ENCODE measurements around the gene SLC7A10. TPM values are rescaled to one million over a fixed set of nuclear protein-coding genes. Genes with fewer than 3 reads are reported as not detected.
A peak's percentile ranks its signal among the peaks of the same experiment; 100 is the strongest.
"Not testable (repeated sequence)": the region's sequence is repeated elsewhere in the genome, so short reads cannot be mapped to it uniquely, and the experiment has no call there.

The SLC7A10 gene
- total RNA-seq, 2 experiments from 2014 or later: not detected

DNA sequence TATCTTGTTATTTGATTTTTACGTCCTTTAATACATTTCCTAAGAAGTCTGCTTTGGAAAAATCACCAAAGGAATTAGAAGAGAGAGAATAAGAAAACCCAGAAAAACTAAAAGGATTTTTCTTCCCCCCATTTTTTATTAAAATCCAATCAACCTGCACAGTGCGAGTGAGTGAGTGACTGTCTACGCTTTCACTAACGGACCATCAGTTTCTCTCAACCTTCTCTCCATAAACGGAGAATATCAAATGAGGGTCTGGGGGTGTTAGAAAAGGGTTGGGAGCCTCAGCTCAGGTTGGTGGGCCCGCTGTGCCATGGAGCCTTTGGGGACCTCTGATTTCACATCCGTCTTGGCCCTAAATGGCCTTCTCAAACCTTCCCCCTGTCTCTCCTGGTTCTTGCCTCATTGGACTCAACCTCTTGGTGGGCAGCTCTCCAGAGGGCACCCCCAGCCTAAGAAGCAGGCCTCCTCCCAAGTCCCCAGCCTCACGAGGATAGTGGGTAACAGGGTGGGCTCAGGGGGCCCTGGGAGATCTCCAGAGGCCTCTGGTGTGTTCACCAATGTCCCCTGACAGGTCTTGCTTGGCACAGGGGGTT lies 32.3 kb downstream of the SLC7A10 start:
- TF ChIP-seq CTCF (IDR thresholded peaks at IDR 0.05): no peak
- DNase-seq (no peak), ATAC-seq (no peak)
- intact Hi-C loops (cut with micrococcal nuclease): no loop called here
- Mint-ChIP-seq H3K4me1 (ENCODE audit: low read depth) (peaks cover 2% of the 10 kb centered on the region), H3K27me3 (peaks cover 24% of the 10 kb centered on the region), H3K4me3 (peak overlapping the region; percentile 42), H3K36me3 (ENCODE audit: low read depth) (no peaks in the 10 kb centered on the region), H3K27ac (no peak overlapping the region), H3K9me3 (no peaks in the 10 kb centered on the region)
- POLR2A ChIA-PET: no interaction called here
- CTCF ChIA-PET: no interaction called here

DNA sequence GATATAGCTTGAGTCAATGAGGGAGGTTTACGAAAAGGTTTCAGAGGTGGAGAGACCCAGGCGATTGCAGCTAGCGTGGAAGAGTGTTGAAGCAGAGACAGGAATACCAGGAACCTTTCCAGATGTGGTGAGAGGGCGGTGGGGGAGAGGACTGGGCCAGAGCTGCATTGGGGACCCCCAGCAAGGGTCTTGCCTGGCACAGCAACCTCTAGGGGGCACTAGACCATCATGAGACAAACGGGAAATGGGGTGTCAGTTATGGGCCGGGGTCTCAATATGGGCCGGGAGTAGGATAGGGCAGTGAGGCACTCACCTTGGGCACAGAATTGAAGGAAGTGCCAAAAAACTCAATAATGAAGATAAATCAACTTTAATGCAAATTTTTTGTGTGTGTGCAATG lies 33.6 kb downstream of the SLC7A10 start:
- Mint-ChIP-seq H3K4me3 (no peak overlapping the region), H3K27ac (no peak overlapping the region), H3K36me3 (ENCODE audit: low read depth) (no peaks in the 10 kb centered on the region), H3K9me3 (no peaks in the 10 kb centered on the region), H3K27me3 (peaks cover 24% of the 10 kb centered on the region), H3K4me1 (ENCODE audit: low read depth) (peaks cover 6% of the 10 kb centered on the region)
- intact Hi-C loops (cut with micrococcal nuclease): no loop called here
- no peak for ATAC-seq
- peak; percentile 30 for TF ChIP-seq CTCF (IDR thresholded peaks at IDR 0.05)
- DNase-seq: peak; percentile 15
- ChIA-PET CTCF (interaction anchor here (1.4 to 1.6 kb wide), 2 partner anchors 8 to 67 kb away, joined by 4 to 8 read pairs; no protein-coding TSS in a partner anchor), POLR2A (no interaction called here)

GRCh38 chr19:33191501-33191900 lies 34.1 kb downstream of the SLC7A10 start:
- Mint-ChIP-seq H3K4me1 (ENCODE audit: low read depth) (peaks cover 10% of the 10 kb centered on the region), H3K36me3 (ENCODE audit: low read depth) (no peaks in the 10 kb centered on the region), H3K27me3 (peaks cover 22% of the 10 kb centered on the region), H3K4me3 (no peak overlapping the region), H3K9me3 (no peaks in the 10 kb centered on the region), H3K27ac (no peak overlapping the region)
- intact Hi-C loops (cut with micrococcal nuclease): no loop called here
- POLR2A ChIA-PET: no interaction called here
- ATAC-seq: no peak
- no peak for DNase-seq
- CTCF ChIA-PET: interaction anchor here (1.4 to 1.6 kb wide), 2 partner anchors 8 to 66 kb away, joined by 4 to 8 read pairs; no protein-coding TSS in a partner anchor
- TF ChIP-seq CTCF (IDR thresholded peaks at IDR 0.05): no peak

- H3K36me3 Mint-ChIP-seq (ENCODE audit: low read depth); DNase-seq; H3K9me3 Mint-ChIP-seq; H3K4me3 Mint-ChIP-seq; POLR2A ChIA-PET; H3K27ac Mint-ChIP-seq; ATAC-seq; intact Hi-C loops (cut with micrococcal nuclease): not testable (repeated sequence)
- CTCF ChIA-PET: interaction anchor here (1.2 to 1.6 kb wide), 2 partner anchors 7 to 47 kb away, joined by 4 to 8 read pairs; no protein-coding TSS in a partner anchor
- Mint-ChIP-seq H3K4me1 (ENCODE audit: low read depth) (peaks cover 13% of the 10 kb centered on the region), H3K27me3 (peaks cover 22% of the 10 kb centered on the region)
Observed at GRCh38 chr19:33191092-33191491, 34.6 kb downstream of the SLC7A10 start.

DNA sequence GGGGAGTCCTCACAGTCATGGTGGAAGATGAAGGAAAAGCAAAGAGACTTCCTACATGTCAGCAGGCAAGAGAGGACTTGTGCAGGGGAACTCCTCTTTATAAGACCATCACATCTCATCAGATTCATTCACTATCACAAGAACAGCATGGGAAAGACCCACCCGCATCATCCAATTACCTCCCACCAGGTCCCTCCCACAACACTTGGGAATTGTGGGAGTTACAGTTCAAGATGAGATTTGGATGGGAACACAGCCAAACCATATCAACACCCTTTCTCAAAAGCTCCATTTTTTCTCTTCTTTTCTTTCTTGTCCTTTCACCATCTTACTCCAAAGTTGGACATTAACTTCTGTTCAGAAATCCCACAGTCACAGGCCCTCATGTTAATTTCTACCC lies 36.2 kb downstream of the SLC7A10 start:
- POLR2A ChIA-PET: no interaction called here
- H3K36me3 Mint-ChIP-seq (ENCODE audit: low read depth): no peaks in the 10 kb centered on the region
- no peak for TF ChIP-seq CTCF (IDR thresholded peaks at IDR 0.05)
- no peak overlapping the region for H3K27ac Mint-ChIP-seq
- CTCF ChIA-PET: no interaction called here
- intact Hi-C loops (cut with micrococcal nuclease): no loop called here
- peaks cover 22% of the 10 kb centered on the region for H3K27me3 Mint-ChIP-seq
- no peak for DNase-seq
- no peak for ATAC-seq
- no peaks in the 10 kb centered on the region for H3K9me3 Mint-ChIP-seq
- no peak overlapping the region for H3K4me3 Mint-ChIP-seq
- H3K4me1 Mint-ChIP-seq (ENCODE audit: low read depth): peaks cover 13% of the 10 kb centered on the region

Data from activated CD8-positive, alpha-beta T cell treated with anti-CD3 and anti-CD28 coated beads for 36 hours (primary cell).